GM18858 (cell line): ENCODE measurements around the gene BEST2.
A peak's percentile ranks its signal among the peaks of the same experiment; 100 is the strongest.

Source experiments
- ATAC-seq: cut with Tn5 transposase; IDR thresholded peaks from one replicate; pipeline ENCODE4 v1.9.1; 2021; ENCODE audit not compliant: unreplicated experiment

Gene BEST2

DNA sequence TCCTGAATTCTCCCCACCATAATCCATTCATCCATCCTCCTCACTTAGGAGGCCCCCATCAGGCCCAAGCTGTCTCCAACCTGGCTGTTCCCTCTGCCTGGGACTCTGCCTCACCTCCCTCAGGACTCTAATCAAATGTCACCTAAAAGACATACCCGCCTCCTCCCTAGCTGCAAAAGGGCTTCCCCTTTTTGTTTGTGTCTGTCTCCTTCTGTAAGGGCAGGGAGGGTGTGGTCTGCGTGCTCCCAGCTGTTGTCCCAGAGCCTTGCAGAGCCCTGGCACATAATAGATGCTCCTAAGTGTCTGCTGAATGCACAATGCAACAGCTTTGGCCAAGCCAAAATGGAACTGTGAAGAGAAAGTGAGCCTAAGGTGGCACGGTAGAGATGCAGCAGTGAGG lies 21.5 kb upstream of the BEST2 start:
- ATAC-seq = no peak

DNA sequence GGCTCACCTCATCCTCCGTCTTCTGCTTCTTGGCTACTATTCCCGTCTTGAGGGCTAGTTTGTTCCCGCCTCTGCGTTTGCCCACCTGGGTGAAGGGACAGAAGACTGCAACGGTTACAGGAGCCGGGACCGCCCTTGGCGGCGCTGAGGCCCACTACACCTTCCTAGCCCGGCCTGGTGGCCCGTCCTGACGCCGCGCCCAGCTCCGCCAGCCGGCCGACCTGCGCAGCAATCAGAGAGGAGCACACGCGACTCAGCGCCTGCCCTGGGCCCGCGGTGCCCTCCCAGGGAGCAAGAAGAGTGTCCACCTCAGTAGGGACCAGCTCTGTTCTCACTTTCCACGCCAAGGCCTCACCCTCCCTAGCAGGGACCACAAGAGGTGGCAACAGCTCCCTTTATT lies 20.3 kb upstream of the BEST2 start:
- ATAC-seq = no peak

DNA sequence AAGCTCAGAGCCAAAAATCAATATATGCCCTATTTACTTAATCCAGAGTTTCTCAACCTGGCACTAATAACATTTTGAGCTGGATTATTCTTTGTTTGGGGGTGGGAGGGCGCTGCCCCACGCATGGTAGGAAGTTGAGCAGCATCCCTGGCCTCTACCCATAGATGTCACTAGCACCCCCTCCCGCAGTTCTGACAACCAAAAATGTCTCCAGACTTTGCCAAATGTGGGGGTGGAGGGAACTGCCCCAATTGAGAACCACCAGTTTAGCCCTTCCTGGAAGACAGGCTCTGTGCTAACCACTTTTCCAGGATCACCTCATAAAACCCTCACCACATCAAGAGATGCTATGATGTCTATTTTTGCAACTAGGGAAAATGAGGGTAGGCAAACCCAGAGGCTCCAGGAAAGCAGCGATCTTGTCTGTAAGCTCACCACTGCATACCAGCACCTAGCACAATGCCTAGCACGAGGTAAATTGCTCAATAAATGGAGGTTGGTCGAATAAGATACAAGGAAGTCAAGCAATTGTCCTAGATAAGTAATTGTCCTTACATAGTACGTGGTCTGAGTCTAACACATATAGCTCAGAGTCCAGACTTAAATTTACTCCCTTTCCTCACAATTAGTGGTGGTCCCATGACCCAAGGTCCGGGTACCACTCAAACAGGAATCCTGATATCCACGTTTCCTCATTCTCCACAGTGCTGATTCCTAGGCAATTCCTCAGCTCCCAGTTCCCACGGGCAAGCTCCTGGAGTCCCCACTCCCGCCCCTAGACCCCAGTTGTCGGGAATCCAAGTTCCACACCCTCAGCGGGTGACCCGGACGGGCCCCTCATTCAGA lies 18.0 kb upstream of the BEST2 start:
- no peak for ATAC-seq

DNA sequence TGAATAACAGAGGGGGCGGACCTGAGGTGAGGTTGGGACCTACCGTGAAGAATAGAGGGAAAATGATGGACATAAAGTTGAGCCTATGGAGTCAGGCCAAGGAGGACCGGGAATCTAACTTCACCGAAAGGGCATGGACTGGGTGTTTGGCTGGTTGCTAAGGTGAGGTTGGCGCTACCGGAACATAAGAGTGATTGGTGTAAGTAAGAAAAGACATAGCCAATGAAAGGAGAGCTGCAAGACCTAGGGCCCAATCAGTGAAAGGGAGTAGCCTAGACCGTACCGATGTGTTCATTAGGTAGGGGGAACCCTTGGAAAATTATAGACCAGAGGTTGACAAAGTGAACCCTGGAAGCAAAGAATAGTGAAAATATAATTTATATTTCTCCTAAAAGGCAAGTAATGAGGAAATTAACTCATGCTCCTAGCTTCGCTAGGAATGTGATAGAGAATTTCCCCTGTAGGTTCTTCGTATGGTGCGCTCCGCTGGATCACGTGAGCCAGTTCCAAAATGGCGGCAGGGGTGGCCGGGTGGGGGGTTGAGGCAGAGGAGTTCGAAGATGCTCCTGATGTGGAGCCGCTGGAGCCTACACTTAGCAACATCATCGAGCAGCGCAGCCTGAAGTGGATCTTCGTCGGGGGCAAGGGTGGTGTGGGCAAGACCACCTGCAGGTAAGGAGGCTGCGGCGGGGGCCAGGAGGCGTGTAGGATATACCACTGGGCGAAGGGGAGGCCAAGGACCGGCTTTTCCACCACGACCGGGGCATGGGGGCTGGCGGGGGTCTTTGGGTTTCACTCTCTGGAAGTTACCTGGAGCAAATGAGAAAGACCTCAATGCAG lies 14.4 kb upstream of the BEST2 start, which contains the start of gene GET3:
GET3 (plus strand) TSS at position 503 of the 840 bp plus-strand sequence; CDS start at position 512, 9 bp downstream.
- peak; percentile 73 for ATAC-seq

DNA sequence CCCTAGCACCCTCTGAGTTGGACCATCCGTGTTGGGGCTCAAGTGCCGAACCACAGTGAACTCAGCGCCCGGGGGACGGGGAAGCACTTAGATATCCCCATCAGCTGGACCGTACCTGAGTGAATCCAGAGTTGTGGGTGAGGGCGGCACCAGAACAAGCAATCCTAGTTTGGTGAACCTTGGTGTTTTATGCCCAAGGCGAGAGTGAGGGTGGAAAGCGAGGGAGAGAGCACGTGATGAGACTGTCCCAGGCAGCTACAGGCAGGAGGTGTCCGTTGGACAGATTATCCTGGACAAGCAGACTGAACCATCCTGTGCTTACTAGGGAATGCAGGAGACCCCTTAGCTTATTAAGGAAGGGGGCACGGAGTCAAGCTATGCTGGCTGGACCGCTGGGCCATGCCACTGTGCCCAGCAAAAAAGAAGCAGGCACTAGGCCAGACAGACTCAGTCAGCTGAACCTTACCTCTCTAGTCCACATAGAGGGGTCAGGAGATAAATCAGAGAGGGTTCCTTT lies 13.7 kb upstream of the BEST2 start:
- ATAC-seq = no peak

DNA sequence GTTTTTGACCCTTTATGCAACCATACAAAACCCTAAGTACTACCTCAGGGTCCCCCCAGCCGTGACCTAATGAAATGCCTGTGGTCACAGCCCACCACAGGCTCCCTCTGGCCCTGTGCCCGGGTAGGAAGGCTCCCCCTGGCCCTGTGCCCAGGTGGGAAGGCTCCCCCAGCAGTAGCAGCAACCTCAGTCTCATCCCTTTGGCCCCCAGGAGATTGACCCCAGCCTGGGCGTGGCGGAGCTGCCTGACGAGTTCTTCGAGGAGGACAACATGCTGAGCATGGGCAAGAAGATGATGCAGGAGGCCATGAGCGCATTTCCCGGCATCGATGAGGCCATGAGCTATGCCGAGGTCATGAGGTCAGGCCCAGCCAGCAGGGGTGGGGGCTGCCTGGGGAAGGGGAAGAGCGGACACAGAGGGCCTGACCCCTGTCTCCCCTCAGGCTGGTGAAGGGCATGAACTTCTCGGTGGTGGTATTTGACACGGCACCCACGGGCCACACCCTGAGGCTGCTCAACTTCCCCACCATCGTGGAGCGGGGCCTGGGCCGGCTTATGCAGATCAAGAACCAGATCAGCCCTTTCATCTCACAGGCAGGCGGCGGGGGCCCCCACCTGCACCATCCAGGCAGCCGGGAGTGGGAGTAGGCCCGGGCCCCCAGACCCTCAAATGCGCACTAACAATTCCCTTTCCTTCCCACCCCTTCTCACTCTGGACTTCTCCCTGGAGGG lies 6.3 kb upstream of the BEST2 start:
- no peak for ATAC-seq

DNA sequence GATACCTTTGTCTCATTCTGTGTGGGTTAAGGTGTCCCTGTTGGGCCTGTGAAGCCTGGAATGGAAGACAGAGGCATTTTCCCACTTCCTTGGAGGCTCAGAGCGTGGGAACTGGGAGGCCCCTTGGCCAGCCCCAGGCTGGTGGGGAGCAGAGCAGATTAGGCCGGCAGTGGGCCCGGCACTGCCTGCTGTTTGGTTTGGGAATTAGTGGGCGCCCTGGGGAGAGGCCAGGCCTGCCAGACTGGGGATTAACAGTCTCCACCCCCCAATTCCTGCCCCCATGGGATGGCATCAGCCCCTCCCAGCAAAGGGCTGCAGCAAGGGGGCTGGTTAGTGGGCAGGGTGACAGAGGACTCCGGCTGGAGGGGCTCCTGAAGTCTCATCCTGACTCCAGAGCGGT lies 3.1 kb upstream of the BEST2 start:
- no peak for ATAC-seq

DNA sequence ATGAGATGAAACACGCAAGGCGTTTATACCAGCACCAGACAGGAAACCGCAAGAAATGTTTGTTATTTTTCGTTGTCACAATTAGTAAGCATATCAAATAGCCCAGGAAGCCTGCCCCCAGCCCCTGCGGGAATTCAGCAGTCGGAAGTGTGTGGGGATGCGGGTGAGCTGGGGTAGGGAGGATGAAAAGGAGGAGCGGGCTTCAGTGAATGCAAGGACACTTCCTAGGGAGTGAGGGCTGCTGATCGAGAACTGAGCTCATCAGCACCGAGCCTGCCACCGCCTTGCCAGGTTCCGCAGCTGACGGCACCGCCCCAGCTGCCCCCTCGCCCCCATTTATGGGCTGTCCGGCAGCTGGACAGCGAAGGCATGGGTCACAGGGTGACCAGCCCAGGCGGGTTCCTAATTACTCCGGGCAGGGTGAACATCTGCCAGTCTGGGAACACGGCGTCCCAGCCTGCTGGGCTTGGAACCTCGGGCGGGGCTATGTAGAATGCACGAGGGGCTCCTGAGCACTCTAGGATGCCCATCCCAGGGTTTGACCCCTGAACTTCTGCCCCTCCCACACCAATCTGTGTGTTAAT lies 1.6 kb upstream of the BEST2 start:
- ATAC-seq = no peak

DNA sequence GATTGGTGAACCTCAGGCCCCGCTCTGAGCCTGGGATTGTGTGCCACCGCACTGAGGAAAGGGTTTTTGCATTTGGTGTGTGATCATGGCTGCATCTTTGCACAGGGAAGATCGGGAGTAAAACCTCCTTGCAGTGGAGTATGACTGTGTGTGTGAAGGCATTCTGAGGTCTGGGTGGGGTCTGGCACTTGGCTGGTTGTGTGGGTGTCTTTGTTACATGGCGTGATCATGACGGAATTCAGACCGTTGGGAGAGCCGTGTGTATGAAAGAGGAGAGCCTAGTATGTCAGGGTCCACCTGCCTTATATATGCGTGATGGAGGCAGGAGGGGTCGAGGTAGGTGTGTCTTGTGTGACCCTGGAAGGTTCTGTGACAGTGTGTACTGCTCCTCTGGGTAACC lies 740 bp upstream of the BEST2 start:
- ATAC-seq = no peak

DNA sequence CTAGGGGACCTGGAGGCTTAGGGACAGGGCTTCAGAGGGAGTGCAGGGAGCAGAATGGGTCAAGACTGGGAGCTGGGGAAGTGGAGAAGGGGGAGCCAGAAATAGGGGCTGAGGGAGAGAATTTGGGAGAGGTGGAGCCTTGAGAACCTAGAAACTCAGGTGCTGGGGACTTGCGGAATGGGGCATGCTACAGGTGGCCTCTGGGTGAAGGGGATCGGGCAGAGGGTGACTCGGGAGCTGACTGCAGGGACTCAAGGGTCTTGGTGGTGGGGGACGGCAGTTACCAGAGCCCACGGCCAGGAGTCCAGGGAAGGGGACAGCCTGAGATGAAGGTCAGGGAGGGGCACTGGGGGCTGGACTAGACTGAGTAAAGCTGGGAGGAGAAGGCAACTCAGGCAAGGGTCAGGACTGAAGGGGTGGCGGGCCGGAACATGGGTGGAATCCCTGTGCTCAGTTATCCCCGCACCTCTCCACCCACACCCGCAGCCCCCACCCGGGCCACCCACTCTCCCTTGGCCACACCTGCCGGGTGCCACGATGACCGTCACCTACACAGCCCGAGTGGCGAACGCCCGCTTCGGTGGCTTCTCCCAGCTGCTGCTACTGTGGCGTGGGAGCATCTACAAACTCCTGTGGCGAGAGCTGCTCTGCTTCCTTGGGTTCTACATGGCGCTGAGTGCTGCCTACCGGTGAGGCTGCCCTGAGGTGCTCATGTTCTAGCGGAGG lies 628 bp downstream of the BEST2 start:
- ATAC-seq = no peak

DNA sequence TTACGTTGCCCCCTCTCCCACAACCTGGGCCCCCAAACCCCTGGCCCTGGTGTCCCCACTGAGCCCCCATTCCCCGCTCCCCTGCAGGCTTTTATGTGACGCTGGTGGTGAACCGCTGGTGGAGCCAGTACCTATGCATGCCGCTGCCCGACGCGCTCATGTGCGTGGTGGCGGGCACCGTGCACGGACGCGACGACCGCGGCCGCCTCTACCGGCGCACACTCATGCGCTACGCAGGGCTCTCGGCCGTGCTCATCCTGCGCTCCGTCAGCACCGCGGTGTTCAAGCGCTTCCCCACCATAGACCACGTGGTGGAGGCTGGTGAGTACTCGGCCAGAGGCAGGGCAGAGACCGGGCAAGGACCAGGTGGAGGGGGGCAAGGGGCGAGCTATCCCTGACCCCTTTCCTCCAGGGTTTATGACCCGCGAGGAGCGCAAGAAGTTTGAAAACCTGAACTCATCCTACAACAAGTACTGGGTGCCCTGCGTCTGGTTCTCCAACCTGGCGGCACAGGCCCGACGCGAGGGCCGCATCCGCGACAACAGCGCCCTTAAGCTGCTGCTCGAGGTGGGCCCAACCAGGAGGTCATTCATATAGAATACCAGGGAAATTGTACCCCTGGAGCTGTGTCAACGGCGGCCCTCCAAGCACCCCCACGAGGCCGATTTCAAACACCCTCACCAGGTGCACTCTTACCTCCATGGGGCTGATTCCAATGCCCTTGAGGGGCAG lies 3.0 kb downstream of the BEST2 start:
- no peak for ATAC-seq

DNA sequence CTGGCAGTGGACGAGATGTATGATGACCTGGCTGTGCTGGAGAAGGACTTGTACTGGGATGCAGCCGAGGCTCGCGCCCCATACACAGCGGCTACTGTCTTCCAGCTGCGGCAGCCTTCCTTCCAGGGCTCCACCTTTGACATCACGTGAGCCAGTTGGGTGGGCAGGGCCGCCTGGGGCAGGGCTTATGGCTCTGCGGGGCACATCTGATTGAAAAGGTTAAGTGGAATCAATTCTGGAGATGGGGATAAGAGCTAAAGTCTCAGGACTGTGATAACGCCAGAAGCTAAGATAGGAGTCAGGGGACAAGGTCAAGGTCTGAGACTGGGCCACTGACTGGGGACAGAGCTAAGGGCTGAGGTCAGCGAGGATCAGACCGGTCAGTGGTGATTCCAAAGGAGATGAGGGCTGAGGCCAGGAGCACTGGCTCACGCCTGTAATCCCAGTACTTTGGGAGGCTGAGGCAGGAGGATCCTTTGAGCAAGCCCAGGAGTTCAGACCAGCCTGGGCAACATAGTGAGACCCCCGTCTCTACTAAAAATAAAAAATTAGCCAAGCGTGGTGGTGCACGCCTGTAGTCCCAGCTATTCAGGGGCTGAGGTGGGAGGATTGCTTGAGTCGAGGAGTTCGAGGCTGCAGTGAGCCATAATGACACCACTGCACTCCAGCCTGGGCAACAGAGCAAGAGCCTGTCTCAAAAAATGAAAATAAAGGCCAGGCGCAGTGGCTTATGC lies 4.7 kb downstream of the BEST2 start:
- no peak for ATAC-seq

DNA sequence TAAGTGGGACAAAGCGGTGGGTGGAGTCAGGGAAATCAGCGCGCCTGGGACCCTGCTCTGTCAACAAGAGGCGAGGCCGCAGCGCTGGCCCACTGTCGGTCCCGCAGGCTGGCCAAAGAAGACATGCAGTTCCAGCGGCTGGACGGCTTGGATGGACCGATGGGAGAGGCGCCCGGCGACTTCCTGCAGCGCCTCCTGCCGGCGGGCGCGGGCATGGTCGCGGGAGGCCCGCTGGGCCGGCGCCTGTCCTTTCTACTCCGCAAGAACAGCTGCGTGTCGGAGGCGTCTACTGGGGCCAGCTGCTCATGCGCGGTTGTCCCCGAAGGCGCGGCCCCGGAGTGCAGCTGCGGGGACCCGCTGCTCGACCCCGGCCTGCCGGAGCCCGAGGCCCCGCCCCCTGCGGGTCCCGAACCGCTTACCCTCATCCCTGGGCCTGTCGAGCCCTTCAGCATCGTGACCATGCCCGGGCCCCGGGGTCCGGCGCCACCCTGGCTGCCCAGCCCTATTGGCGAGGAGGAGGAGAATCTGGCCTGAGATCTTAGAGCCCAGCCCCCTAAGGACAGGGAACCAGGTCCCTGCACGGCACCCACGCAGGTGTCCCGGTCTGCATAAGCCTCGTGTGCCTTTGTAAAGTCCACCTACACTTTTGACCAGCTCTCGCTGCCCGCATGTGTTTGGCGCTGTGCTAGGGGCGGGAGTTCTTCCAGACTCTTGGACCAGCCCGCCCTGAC lies 6.1 kb downstream of the BEST2 start:
- ATAC-seq = no peak

DNA sequence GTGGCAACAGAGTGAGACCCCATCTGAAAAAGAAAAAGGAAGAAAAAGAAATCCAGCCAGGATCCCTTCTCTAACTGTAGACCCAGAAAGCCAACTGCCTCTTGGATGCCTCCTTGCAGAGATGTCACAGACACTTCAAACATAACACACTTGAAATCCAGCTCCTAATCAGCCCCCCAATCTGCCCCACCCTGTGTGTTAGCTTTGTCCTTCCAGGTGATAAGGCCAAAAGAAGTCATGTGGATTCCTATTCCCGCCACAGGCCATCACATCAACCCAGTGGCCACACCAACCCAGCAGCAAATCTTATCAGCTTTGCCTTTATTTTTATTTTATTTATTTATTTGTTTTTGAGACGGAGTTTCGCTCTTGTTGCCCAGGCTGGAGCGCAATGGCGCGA lies 8.1 kb downstream of the BEST2 start:
- no peak for ATAC-seq

DNA sequence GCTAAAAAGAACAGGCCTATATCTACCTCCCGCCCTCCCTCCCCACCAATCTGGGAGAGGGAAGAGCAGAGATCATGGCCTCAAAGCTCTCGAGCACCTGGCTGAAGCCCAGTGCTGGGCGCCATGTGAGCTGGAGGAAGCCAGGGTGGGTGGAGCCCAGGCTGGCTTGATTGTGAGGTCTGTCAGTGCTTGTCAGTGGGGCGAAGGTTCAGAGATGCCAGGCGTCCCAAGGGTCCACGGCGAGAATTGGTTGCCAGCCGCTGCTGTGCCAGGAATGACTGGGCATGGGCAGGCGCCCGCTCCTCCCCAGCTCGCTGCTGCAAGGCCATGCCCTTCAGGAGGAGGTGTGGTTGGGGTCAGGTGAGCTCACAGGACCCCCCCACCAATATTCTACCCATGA lies 11.5 kb downstream of the BEST2 start:
- no peak for ATAC-seq

DNA sequence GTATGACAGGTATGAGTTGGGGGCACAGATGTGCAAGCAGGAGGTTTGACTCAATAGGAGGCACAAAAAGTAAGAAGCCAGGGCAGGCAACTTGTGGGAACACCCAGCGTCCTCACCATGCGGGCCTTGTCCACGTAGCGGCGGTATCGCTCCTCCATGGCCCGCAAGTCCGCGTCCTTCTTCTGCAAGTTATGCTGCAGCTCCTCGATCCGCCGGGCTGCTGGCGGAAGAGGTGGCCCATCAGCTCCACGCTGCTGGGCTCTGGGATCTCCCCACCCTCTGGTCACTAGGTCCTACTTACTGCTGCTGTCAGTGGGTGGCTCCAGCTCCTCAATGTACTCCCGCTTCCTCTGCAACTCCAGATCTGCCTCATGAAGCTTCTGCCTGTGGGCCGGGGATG lies 13.1 kb downstream of the BEST2 start:
- ATAC-seq = no peak

DNA sequence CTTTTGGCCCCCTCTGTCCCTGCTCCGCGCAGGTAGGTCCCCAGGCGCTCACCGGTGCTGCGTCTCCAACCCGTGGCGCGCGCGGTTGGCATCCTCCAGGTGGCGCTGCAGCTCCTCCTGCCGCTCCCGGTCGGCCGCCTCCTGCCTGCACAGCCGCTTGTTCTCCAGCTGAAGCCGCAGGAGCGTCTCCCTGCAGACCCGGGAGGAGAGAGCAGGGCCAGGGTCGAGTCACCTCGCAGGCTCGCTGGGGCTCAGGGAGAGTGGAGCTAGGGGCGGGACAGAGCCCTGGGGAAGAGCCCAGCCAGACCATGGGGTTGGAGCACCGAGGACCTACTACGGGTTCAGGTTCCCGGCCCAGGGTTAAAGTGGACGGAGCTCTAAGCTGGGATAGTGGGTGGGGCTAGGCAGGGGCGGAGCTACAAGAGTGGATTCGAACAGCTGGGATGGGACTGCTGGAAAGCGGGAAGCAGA lies 14.5 kb downstream of the BEST2 start:
- no peak for ATAC-seq

DNA sequence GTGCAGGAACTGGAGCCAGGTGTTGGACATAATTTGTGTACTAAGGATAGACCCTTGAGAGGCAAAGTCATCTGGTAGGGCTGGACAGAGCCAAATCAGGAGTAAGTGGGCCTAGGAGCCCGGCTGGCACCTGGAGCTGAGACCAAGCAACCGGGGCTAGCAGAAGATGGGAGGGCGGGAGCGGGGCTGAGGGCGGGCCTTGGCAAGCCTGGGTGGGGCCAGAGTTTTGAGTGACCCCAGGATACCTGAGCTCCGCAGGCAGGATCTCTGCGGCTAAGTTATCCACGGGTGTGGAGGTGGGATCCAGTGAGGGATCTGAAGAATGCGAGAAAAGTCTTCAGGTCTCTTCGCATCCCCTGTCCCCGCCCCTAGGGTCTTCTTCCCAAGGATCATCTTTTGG lies 15.6 kb downstream of the BEST2 start:
- no peak for ATAC-seq
